GM19372 (cell line): ENCODE measurements around the gene FCMR.
"Not testable (repeated sequence)": the region's sequence is repeated elsewhere in the genome, so short reads cannot be mapped to it uniquely, and the experiment has no call there.

Source experiments
- ATAC-seq: cut with Tn5 transposase; IDR thresholded peaks from one replicate; pipeline ENCODE4 v1.9.1; 2021; ENCODE audit warnings: mild to moderate bottlenecking, low read depth, moderate library complexity; ENCODE audit not compliant: unreplicated experiment

FCMR gene

DNA sequence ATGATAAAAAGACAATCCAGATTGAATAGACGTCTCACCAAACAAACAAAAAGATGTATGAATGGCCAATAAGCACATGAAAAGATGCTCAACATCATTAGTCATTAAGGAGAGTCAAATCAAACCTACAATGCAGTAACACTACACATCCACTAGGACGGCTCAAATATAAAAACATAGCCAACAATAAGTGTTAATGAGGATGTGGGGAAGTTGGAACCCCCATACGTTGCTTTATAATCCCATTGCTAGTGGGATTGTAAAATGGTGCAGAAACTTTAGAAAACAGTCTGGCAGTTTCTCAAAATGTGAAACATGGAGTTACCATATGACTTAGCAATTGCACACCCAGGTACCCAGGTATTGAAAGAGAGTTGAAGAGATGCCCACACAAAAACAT lies 39.2 kb downstream of the FCMR start:
- ATAC-seq = no peak

GRCh38 chr1:206880314-206880713 lies 41.4 kb downstream of the FCMR start:
- ATAC-seq = no peak

GRCh38 chr1:206878456-206878855 lies 43.3 kb downstream of the FCMR start:
- ATAC-seq = no peak

- ATAC-seq = no peak
These were observed 45.9 kb downstream of the FCMR start for GRCh38 chr1:206875752-206876377.

DNA sequence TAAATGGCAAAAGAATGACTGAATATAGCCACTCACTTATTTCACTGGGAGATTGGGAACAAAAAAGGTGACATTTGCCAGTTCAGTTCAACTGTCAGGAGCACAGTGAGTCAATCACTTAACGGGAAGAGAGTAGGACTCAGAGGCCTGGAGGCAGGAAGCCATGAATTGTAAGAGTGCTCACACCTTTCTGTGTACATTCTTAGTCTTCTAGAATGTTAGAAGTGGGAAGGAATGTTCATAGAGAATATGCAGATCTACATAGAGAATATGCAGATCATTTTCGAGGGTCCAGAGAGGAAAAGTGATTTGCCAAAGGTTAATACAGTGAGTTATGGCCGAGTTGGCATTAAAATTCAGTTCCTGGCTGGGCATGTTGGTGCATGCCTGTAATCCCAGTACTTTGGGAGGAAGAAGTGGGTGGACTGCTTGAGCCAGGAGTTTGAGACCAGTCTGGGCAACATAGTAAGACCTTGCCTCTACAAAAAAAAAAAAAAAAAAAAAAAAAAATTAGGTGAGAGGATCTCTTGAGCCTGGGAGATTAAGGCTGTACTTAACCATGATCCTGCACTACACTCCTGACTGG lies 48.0 kb downstream of the FCMR start:
- no peak for ATAC-seq

DNA sequence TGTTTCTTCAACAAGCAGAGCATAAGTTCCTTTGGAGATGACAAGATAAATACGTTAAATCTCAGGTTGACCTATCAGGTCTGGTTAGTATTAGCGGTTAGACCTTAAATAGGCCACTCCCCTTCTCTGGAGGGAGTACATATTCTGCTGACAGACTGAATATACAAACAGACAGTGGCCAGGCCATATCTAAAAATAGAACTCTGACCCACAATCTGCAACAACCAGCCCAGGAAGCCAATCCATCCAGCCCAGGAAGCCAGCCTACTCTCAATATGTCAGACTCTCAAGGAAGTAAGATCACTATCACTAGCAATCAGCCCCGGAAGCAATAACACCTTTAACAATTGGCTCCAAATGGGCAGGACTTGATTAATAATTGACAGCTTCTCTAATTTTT lies 49.6 kb downstream of the FCMR start:
- no peak for ATAC-seq

DNA sequence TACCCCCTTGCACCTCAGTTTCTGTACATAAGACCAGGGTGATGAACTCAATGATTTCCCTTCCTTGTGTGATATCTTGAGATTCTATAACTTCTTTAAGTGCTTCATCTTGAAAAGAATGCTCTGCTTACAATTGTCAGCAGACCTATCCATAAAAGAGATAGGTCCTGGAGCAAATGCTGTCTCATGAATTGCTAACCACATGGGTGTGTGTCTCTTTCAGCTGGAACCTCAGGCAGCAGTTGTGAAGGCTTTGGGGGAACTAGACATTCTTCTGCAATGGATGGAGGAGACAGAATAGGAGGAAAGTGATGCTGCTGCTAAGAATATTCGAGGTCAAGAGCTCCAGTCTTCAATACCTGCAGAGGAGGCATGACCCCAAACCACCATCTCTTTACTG lies 53.5 kb downstream of the FCMR start:
- ATAC-seq = no peak

DNA sequence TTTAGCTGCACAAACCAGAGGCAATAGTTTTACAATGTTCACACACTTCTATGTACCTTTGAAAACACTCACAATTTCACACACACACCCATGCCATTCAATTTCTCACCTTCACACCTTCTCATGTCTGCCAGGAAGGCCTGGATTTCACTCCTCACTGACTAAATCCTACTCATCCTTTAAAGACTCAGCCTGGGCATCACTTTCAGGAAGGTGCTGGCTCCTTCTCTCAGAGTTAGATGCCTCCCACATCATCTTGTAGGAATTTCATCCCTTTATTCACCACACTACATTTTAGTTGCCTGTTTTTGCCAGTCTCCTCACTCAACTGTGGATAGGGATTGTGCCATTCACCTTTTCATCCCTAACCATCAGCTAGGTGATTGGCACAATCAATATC lies 54.0 kb downstream of the FCMR start:
- ATAC-seq = no peak

DNA sequence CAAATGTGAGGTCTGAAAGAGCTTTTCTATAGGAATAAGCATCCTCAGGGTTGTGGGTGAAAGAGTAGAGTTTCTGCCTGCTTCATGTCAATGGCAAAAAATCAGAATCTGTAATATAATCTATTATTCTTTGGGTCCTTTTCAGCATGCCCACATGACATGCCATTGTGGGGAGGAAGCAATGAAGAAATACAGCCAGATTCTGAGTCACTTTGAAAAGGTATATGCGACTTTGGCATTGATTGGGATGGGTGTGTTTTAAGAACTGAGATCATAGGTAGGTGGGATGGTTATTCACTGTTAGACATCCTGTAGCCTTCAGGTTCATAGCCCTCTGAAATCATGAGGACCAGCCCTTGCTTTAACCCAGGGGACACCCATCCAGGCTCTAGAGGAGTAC lies 54.5 kb downstream of the FCMR start:
- ATAC-seq = no peak

DNA sequence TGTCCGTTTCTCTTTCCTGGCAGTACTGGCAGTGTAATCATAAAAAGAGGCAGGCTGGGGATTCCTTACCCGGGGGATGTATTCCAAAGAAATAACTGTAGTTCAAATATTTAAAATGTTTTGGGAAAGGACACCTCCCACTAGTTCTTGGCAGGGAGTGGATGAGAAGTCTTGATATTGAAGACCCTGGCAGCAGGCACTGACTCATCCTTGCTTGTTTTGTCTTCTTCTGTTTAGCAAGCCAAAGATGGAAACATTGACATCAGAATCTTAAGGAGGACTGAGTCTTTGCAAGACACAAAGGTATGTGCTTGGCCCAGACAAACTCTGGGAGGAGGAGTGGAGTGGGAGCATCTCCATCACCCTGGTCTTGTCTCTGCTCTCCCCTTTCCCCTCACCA lies 55.7 kb downstream of the FCMR start:
- no peak for ATAC-seq

DNA sequence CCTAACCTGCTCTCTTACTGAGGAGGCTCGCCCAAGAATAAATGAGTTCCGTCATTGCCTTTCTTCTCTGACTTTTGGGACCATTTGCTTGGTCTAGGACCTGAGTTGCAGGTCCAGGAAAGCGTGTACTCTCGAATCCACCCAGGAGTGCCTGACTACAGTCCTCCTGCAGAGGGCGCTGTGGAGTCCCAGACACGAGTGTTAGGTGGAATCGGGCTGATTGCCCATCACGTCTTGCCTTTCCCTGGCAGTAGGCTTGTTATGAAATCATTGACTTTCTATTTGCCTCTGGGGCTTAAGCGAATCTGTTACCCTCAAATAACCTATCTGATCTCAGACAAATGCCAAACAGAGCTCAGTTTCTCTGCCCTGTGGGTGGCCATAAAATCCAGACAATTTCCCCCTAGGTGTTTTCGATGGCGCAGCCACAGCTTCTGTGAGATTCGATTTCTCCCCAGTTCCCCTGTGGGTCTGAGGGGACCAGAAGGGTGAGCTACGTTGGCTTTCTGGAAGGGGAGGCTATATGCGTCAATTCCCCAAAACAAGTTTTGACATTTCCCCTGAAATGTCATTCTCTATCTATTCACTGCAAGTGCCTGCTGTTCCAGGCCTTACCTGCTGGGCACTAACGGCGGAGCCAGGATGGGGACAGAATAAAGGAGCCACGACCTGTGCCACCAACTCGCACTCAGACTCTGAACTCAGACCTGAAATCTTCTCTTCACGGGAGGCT lies 56.6 kb downstream of the FCMR start, which contains the start of gene IL20:
IL20 (plus strand) TSS at position 685 of the 733 bp plus-strand sequence. CDS start 230 bp downstream, outside the sequence.
- no peak for ATAC-seq

DNA sequence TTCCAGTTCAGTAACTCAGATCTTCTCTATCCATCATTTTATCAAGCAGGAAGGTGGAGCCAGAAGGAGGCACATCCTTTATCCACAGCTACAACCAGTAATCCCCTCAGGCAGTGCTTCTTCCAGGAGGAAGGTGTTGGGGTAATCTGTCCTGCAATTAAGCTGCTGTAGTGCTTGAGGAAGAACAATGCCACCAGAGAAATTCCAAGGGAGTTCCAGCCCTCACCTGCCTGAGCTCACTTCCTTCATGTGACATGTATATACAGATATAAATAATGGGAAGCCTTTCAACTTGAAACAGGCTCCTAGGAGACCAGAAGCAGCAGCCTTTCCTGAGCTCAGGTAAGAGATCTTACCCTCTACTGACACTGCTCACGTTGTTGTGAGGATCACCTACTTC lies 58.5 kb downstream of the FCMR start:
- no peak for ATAC-seq

- no peak for ATAC-seq
These were observed 61.6 kb downstream of the FCMR start for GRCh38 chr1:206860165-206860564.

- no peak for ATAC-seq
These were observed 62.6 kb downstream of the FCMR start for GRCh38 chr1:206859082-206859521.

DNA sequence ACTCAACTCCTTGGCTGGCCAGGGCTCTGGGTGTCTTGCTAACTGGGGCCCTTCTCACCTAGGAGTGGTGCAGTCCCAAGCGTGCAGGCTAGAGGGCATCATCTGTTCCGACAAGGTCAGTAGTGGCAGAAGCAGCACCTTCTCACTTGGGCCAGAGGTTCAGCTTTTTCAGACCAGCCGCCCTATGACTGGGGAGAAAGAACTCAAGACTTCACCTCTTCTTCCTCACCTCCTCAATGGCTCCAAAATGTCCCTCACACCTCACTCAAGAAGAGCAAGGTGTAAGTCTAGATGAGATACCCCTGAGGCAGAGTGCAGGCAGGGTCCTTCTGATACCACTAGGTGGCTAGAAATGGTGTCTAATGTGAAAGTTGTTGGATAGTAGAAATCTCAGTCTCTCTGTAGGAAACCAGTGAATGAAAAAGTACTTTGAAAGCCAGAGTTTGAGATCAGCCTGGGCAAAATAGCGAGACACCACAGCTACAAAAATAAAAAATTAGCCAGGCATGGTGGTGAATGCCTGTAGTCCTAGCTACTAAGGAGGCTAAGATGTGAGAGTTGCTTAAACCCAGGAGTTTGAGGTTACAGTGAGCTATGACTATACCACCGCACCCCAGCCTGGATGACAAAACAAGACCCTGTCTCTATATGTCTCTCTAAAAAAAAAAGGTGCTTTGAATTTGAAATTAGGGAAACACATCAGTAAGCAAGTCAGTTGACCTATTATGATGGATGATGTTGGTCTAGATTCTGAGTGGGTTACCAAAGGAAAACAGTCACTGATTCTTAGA lies 64.9 kb downstream of the FCMR start:
- ATAC-seq = no peak

DNA sequence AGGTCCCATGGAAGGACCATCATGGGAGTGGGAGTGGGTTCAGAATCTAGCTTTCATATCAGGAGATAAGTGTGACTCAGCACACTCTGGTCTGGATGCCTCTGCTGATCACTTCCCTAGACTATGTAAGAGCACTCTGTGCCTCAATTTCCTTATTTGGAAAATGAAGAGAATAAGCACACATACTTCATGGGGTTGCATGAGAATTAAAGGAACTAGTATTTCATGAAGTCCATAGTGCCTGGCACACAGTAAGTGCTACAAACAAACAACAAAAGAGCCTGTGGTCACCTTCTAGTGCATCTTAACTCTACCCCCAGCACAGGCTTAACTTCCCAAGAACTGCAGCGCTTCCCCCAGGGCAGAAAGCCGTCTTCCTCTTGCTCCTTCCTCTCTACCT lies 65.9 kb downstream of the FCMR start:
- ATAC-seq = no peak

DNA sequence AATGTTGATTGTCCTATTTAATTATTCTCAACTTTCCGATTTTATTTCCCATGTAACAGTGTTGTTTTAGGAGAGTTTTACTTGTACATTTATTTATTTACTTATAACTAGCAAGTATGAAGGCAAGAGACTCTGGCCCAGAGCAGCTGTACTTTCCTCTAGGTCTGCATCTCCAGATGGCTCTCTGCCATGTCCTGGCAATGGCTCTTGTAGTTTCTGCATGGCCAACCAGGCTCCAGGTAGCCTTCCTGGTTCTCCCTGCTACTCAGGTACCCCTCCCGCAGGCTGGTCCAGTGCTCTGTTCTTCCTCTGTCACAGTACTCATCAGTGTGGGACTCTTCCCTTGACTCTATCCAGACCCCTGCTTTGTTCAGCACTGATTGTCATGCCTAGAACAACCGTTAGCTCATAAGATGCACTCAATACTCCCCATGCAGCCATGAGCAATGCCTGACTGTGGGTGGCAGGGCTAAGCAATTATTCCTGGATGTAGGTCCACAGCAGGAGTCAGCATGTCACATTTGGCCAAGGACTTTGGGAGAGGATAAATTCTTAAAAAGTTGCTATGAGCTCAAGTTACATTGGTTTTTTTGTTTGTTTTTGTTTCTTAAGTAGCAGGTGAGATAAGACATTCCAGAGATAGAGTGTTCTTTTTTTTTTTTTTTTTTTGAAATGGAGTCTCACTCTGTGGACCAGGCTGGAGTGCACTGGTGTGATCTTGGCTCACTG lies 67.2 kb downstream of the FCMR start:
- ATAC-seq = no peak

DNA sequence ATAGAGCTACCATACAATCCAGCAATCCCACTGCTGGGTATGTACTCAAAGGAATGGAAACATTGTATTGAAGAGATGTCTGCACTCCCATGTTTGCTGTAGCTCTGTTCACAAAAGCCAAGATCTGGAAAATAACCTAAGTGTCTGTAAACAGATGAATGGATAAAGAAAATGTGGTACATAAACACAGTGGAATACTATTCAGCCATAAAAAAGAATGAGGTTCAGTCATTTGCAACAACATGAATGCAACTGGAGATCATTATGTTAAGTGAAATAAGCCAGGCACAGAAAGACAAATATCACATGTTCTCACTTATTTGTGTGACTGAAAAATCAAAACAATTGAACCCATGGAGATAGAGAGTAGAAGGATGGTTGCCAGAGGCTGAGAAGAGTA lies 68.0 kb downstream of the FCMR start:
- ATAC-seq = not testable (repeated sequence)
